OCI-LY3 (cell line): ENCODE results near the gene SEPHS1.

ENCODE experiments used
- EZH2phosphoT487 ChIP-seq: fragments of 200-600 bp; shearing (Covaris generic); IDR thresholded peaks from 2 replicates; pipeline ENCODE4 v1.6.1; 2018; ENCODE audit warnings: antibody characterized with exemption, mixed run types, low read depth
- TF ChIP-seq, protein P1 (sequence below): fragments of 200-600, 300-600 bp; sonication (generic); IDR thresholded peaks from 2 replicates; pipeline ENCODE4 v1.5.1; 2014; ENCODE audit warnings: antibody characterized with exemption, low read length, low read depth

DNA sequence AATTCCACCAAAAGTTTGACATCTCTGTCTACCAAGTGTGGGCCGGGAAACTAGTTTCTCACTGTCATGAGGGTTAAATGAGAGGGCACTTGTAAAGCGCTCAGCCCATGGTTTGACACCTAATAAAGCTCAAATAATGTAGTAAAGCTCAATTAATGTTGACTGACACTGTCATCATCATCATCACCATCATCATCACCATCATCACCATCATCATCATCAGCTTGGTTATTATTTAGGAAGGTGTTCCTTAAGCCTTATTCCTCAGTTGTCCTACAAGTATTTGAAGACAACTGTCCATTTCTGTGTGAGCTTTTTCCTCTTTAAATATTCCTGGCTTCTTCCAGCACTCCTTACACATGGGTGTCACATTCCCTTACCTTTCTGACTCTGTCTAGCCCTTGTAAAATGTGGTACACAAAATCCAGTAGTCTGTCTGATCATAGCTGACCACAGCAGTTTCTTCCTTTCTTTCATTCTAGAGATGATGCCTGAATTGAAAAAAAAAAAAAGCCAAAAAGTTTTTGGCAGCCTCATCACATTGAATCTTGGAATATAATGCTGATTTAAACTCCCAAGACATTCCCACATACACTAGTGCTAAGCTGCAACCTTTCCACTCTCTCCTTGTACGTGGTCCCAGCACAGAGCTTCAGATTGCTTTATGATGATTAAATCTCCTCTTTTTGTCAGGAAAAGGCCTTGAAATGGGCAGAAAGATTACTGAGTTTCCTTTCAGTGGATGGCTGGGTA lies 40.6 kb upstream of the SEPHS1 start:
- TF ChIP-seq, protein P1, sequence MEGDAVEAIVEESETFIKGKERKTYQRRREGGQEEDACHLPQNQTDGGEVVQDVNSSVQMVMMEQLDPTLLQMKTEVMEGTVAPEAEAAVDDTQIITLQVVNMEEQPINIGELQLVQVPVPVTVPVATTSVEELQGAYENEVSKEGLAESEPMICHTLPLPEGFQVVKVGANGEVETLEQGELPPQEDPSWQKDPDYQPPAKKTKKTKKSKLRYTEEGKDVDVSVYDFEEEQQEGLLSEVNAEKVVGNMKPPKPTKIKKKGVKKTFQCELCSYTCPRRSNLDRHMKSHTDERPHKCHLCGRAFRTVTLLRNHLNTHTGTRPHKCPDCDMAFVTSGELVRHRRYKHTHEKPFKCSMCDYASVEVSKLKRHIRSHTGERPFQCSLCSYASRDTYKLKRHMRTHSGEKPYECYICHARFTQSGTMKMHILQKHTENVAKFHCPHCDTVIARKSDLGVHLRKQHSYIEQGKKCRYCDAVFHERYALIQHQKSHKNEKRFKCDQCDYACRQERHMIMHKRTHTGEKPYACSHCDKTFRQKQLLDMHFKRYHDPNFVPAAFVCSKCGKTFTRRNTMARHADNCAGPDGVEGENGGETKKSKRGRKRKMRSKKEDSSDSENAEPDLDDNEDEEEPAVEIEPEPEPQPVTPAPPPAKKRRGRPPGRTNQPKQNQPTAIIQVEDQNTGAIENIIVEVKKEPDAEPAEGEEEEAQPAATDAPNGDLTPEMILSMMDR: no peak
- TF ChIP-seq EZH2phosphoT487: no peak
